BE2C (cell line): ENCODE data around the gene GZF1.

Experiments
- DNase-seq: peaks from one replicate; pipeline ENCODE4 v3.0.0-alpha.2; 2020
- H3K27me3 ChIP-seq: fragments of 250-450 bp; sonication (Bioruptor Pico); 2 replicates; pipeline ENCODE4 v1.5.1; 2020; ENCODE audit warnings: mild to moderate bottlenecking
- H3K36me3 ChIP-seq: fragments of 250-450 bp; sonication (Bioruptor Pico); 2 replicates; pipeline ENCODE4 v1.5.1; 2020; ENCODE audit warnings: mild to moderate bottlenecking
- H3K4me1 ChIP-seq: fragments of 250-450 bp; sonication (Bioruptor Pico); 2 replicates; pipeline ENCODE4 v1.5.1; 2020
- H3K4me3 ChIP-seq: 2 replicates; pipeline ENCODE4 v1.5.1; 2011; ENCODE audit warnings: low read depth, low read length
- H3K9me3 ChIP-seq: fragments of 250-450 bp; sonication (Bioruptor Pico); 2 replicates; pipeline ENCODE4 v1.5.1; 2020
- TF ChIP-seq, protein P1 (sequence below): IDR thresholded peaks from 2 replicates; pipeline ENCODE4 v1.5.1; 2012; ENCODE audit warnings: mild to moderate bottlenecking, low read depth, low read length

Gene GZF1

DNA sequence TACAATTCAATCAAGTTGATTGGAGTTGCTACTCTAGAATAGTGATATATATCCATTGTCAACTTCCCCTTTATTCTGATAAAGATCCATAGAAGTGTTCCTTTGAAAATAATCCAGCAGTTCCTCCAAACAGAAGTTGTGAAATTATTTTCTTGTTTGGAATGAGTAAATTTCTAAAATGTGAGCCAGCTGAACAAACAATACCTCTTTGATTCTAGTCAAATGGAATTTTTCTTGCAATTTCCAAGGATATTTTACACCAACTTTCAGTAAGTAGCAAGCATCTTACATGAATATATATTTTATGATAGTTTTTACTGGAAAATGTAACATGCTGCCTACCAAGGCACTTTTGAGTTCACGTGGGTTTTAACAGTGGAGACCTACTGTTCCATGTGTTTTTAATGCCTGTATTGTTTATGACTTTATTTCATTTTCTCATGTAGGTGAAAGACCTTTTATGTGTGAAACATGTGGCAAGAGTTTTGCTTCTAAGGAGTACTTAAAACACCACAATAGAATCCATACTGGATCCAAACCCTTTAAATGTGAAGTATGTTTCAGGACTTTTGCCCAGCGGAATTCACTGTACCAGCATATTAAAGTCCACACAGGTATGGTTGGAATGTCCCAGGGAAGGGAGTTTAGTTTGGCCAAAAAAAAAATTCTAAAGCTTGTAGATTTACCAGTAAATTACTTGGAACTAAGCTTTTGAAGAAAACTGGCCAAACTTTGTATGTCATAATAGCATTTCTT, 6.5 kb downstream of the GZF1 start:
- DNase-seq, result no peak
- Histone ChIP-seq H3K9me3 (no peaks in the 10 kb centered on the region), H3K27me3 (no peaks in the 10 kb centered on the region), H3K4me1 (0 out of 2 replicates have a peak, but pooled peaks cover 2% of the 10 kb centered on the region), H3K4me3 (no peak overlapping the region), H3K36me3 (peaks cover 79% of the 10 kb centered on the region)
- TF ChIP-seq, protein P1, sequence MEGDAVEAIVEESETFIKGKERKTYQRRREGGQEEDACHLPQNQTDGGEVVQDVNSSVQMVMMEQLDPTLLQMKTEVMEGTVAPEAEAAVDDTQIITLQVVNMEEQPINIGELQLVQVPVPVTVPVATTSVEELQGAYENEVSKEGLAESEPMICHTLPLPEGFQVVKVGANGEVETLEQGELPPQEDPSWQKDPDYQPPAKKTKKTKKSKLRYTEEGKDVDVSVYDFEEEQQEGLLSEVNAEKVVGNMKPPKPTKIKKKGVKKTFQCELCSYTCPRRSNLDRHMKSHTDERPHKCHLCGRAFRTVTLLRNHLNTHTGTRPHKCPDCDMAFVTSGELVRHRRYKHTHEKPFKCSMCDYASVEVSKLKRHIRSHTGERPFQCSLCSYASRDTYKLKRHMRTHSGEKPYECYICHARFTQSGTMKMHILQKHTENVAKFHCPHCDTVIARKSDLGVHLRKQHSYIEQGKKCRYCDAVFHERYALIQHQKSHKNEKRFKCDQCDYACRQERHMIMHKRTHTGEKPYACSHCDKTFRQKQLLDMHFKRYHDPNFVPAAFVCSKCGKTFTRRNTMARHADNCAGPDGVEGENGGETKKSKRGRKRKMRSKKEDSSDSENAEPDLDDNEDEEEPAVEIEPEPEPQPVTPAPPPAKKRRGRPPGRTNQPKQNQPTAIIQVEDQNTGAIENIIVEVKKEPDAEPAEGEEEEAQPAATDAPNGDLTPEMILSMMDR, result no peak

DNA sequence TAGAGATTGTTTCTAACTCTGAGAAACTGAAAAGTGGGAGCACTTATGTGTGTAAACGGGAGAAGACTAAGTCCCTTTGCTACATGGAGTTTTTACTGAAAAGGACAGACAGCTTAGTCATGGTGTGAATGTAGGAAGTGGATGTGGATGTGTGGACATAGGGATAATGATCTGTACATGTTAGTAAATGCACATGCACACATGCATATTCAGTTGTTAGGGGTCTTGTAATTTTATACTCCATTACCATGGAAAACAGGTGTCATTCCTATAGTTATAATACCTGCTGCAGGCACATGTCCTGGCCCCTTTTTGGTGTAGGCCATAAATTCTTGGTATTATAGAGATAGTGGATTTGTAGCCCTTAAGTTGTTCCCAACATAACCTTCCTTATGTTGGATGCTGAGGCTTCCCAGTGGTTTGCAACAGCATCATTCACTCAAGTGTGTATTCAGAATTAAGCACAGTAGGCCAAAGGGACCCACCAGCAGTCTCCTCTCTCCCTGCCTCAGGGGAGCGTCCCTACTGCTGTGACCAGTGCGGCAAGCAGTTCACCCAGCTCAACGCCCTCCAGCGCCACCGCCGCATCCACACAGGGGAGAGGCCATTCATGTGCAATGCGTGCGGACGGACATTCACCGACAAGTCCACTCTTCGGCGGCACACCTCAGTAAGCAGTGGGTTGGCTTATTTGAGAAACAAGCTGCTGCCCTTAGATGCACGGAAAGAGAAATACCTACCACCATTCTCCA, 7.3 kb downstream of the GZF1 start:
- H3K36me3 ChIP-seq, result peaks cover 83% of the 10 kb centered on the region
- H3K9me3 ChIP-seq, result no peaks in the 10 kb centered on the region
- H3K4me1 ChIP-seq, result no peaks in the 10 kb centered on the region
- no peak overlapping the region for H3K4me3 ChIP-seq
- TF ChIP-seq, protein P1, result no peak
- no peak for DNase-seq
- H3K27me3 ChIP-seq, result no peaks in the 10 kb centered on the region

DNA sequence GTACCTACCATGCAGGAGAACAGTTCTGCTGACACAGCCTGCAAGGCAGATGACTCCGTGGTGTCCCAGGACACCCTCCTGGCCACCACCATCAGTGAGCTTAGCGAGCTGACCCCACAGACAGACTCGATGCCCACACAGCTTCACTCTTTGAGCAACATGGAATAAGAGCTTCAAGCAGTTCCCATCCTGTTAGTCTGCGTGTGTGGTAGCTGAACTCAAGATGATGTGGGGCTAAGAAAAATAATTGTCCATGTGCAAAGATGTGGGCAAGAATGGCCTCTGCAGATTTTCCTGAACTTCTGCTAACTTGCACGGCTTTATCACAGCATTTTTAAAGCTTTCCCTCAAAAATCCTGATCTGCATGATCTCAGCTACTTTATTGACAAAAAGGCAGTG, 8.3 kb downstream of the GZF1 start:
- no peaks in the 10 kb centered on the region for H3K27me3 ChIP-seq
- DNase-seq, result no peak
- no peaks in the 10 kb centered on the region for H3K4me1 ChIP-seq
- peaks cover 83% of the 10 kb centered on the region for H3K36me3 ChIP-seq
- H3K4me3 ChIP-seq, result no peak overlapping the region
- H3K9me3 ChIP-seq, result no peaks in the 10 kb centered on the region; the same call in 1 of the 2 replicates
- TF ChIP-seq, protein P1, result no peak

DNA sequence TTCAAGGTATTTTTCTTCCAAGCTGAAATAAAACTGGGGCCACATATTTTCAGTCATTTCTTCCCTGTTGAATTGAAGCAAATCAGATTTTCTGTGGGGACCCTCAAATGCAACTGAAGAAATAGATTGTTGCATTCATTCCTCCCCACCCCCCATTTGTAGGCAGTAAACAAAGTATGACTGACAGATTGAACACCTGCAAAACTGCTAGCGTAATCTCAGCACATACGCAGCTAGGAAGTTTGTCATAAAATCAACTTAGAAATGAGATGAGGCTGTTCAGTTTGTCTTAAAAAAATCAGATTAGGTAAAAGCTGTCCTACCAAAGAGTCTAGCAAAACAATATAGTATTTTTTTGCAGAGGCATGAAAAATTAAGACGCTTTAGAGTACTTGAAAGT, 8.9 kb downstream of the GZF1 start:
- TF ChIP-seq, protein P1, result no peak

DNA sequence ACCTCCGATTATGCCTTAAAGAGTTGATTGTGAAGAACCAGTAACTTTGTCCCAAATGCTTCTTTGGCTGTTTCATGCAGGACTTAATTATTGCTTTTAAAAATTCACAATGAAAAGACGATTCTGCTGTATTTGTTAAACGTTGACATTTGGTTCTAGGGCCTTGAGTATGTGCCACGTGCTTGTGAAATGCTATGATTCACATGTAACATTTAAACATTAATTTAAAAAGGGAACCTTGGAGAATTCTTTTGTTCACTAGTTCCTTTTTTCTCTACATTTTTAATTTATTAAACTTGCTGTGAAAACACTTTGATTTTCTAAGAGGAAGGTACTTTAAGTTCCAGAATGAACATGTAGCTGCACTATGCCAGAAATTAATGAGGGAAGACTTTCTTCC, 9.5 kb downstream of the GZF1 start:
- no peak for DNase-seq
- no peak overlapping the region for H3K4me3 ChIP-seq
- no peaks in the 10 kb centered on the region for H3K4me1 ChIP-seq
- no peaks in the 10 kb centered on the region for H3K27me3 ChIP-seq
- peaks cover 4% of the 10 kb centered on the region; the same call in 1 of the 2 replicates for H3K9me3 ChIP-seq
- TF ChIP-seq, protein P1, result no peak
- H3K36me3 ChIP-seq, result peaks cover 86% of the 10 kb centered on the region

More for the DNA sequence above, 8.9 kb downstream of the GZF1 start:
- Histone ChIP-seq H3K36me3 (peaks cover 83% of the 10 kb centered on the region), H3K9me3 (peaks cover 4% of the 10 kb centered on the region; the same call in 1 of the 2 replicates), H3K4me1 (no peaks in the 10 kb centered on the region), H3K4me3 (no peak overlapping the region), H3K27me3 (no peaks in the 10 kb centered on the region)
- DNase-seq, result no peak

DNA sequence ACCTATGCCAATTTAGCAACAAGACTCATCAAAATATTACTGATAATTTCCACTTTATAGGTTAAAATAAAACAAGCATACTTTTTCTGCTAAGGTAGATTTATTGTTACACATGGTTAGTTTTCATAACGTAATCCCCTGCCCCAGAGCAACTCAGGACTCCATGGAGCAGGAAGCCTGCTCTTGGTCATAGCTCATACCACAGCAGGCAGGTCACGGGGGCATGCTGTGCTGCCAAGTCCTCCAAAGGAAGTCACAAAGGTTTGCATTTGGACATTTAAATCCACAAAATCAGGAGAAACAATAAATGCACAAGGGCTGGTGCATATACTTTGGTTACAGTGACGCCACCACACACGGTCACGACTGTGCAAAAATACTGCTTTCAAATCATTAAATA, 12.5 kb downstream of the GZF1 start:
- no peak for DNase-seq
- no peak overlapping the region for H3K4me3 ChIP-seq
- H3K9me3 ChIP-seq, result peaks cover 4% of the 10 kb centered on the region; the same call in 1 of the 2 replicates
- TF ChIP-seq, protein P1, result no peak
- no peaks in the 10 kb centered on the region for H3K4me1 ChIP-seq
- peaks cover 71% of the 10 kb centered on the region for H3K36me3 ChIP-seq
- H3K27me3 ChIP-seq, result no peaks in the 10 kb centered on the region
